ENCODE data around the gene DEPDC4.
A peak's percentile ranks its signal among the peaks of the same experiment; 100 is the strongest.
"Not testable (repeated sequence)": the region's sequence is repeated elsewhere in the genome, so short reads cannot be mapped to it uniquely, and the experiment has no call there.

DEPDC4 gene

GRCh38 chr12:100289038-100289437 lies 22.2 kb upstream of the DEPDC4 start:
- Histone ChIP-seq H3K27me3 (ENCODE audit: control insufficient read depth in 1 of 2, insufficient read depth in 2 of 2, low read length in 2 of 2) (no peaks in the 10 kb centered on the region), H3K9me3 (ENCODE audit: control insufficient read depth in 1 of 2, low read length in 2 of 2) (no peaks in the 10 kb centered on the region), H3K4me1 (ENCODE audit: control insufficient read depth in 1 of 2, insufficient read depth in 2 of 2, low read length in 2 of 2) (no peaks in the 10 kb centered on the region), H3K36me3 (ENCODE audit: control insufficient read depth in 1 of 2, insufficient read depth in 2 of 2, low read length in 2 of 2) (peaks cover 10 to 20% of the 10 kb centered on the region in 2 donors), H3K27ac (ENCODE audit: low read depth, low read length) (no peak overlapping the region), H3K4me3 (ENCODE audit: low read depth in 1 of 2, low read length in 2 of 2) (no peak overlapping the region), H3K9ac (ENCODE audit: low read depth in 1 of 2, low read length in 2 of 2) (no peak overlapping the region)

GRCh38 chr12:100284556-100284955 lies 17.7 kb upstream of the DEPDC4 start:
- H3K4me3 ChIP-seq (ENCODE audit: low read depth in 1 of 2, low read length in 2 of 2); H3K4me1 ChIP-seq (ENCODE audit: control insufficient read depth in 1 of 2, insufficient read depth in 2 of 2, low read length in 2 of 2); H3K27me3 ChIP-seq (ENCODE audit: control insufficient read depth in 1 of 2, insufficient read depth in 2 of 2, low read length in 2 of 2); H3K27ac ChIP-seq (ENCODE audit: low read depth, low read length); H3K9me3 ChIP-seq (ENCODE audit: control insufficient read depth in 1 of 2, low read length in 2 of 2); H3K9ac ChIP-seq (ENCODE audit: low read depth in 1 of 2, low read length in 2 of 2): not testable (repeated sequence)
- peaks cover 0 to 14% of the 10 kb centered on the region in 2 donors for H3K36me3 ChIP-seq (ENCODE audit: control insufficient read depth in 1 of 2, insufficient read depth in 2 of 2, low read length in 2 of 2)

GRCh38 chr12:100279607-100280244 lies 12.8 kb upstream of the DEPDC4 start:
- Histone ChIP-seq H3K36me3 (ENCODE audit: control insufficient read depth in 1 of 2, insufficient read depth in 2 of 2, low read length in 2 of 2) (peaks cover 0 to 11% of the 10 kb centered on the region in 2 donors), H3K9ac (ENCODE audit: low read depth in 1 of 2, low read length in 2 of 2) (no peak overlapping the region), H3K27me3 (ENCODE audit: control insufficient read depth in 1 of 2, insufficient read depth in 2 of 2, low read length in 2 of 2) (no peaks in the 10 kb centered on the region), H3K9me3 (ENCODE audit: control insufficient read depth in 1 of 2, low read length in 2 of 2) (no peaks in the 10 kb centered on the region), H3K4me3 (ENCODE audit: low read depth in 1 of 2, low read length in 2 of 2) (no peak overlapping the region), H3K4me1 (ENCODE audit: control insufficient read depth in 1 of 2, insufficient read depth in 2 of 2, low read length in 2 of 2) (peaks cover 0 to 15% of the 10 kb centered on the region in 2 donors), H3K27ac (ENCODE audit: low read depth, low read length) (no peak overlapping the region)

GRCh38 chr12:100279159-100279558 lies 12.3 kb upstream of the DEPDC4 start:
- peaks cover 0 to 11% of the 10 kb centered on the region in 2 donors for H3K36me3 ChIP-seq (ENCODE audit: control insufficient read depth in 1 of 2, insufficient read depth in 2 of 2, low read length in 2 of 2)
- peaks cover 0 to 20% of the 10 kb centered on the region in 2 donors for H3K4me1 ChIP-seq (ENCODE audit: control insufficient read depth in 1 of 2, insufficient read depth in 2 of 2, low read length in 2 of 2)
- no peak overlapping the region for H3K27ac ChIP-seq (ENCODE audit: low read depth, low read length)
- no peak overlapping the region for H3K4me3 ChIP-seq (ENCODE audit: low read depth in 1 of 2, low read length in 2 of 2)
- no peaks in the 10 kb centered on the region for H3K9me3 ChIP-seq (ENCODE audit: control insufficient read depth in 1 of 2, low read length in 2 of 2)
- no peaks in the 10 kb centered on the region for H3K27me3 ChIP-seq (ENCODE audit: control insufficient read depth in 1 of 2, insufficient read depth in 2 of 2, low read length in 2 of 2)
- H3K9ac ChIP-seq (ENCODE audit: low read depth in 1 of 2, low read length in 2 of 2): no peak overlapping the region

- Histone ChIP-seq H3K27ac (ENCODE audit: low read depth, low read length) (no peak overlapping the region), H3K4me1 (ENCODE audit: control insufficient read depth in 1 of 2, insufficient read depth in 2 of 2, low read length in 2 of 2) (peaks cover 10 to 40% of the 10 kb centered on the region in 2 donors)
These were observed 7.4 kb upstream of the DEPDC4 start for GRCh38 chr12:100274291-100274690.

GRCh38 chr12:100273782-100274181 lies 6.9 kb upstream of the DEPDC4 start:
- peaks cover 15 to 41% of the 10 kb centered on the region in 2 donors for H3K4me1 ChIP-seq (ENCODE audit: control insufficient read depth in 1 of 2, insufficient read depth in 2 of 2, low read length in 2 of 2)

More at GRCh38 chr12:100274291-100274690, 7.4 kb upstream of the DEPDC4 start:
- Histone ChIP-seq H3K9me3 (ENCODE audit: control insufficient read depth in 1 of 2, low read length in 2 of 2) (no peaks in the 10 kb centered on the region), H3K36me3 (ENCODE audit: control insufficient read depth in 1 of 2, insufficient read depth in 2 of 2, low read length in 2 of 2) (no peaks in the 10 kb centered on the region), H3K4me3 (ENCODE audit: low read depth in 1 of 2, low read length in 2 of 2) (no peak overlapping the region), H3K9ac (ENCODE audit: low read depth in 1 of 2, low read length in 2 of 2) (no peak overlapping the region), H3K27me3 (ENCODE audit: control insufficient read depth in 1 of 2, insufficient read depth in 2 of 2, low read length in 2 of 2) (no peaks in the 10 kb centered on the region)

GRCh38 chr12:100268835-100269564 lies 2.1 kb upstream of the DEPDC4 start:
- Histone ChIP-seq H3K27me3 (ENCODE audit: control insufficient read depth in 1 of 2, insufficient read depth in 2 of 2, low read length in 2 of 2) (no peaks in the 10 kb centered on the region), H3K9me3 (ENCODE audit: control insufficient read depth in 1 of 2, low read length in 2 of 2) (no peaks in the 10 kb centered on the region), H3K27ac (ENCODE audit: low read depth, low read length) (no peak overlapping the region), H3K36me3 (ENCODE audit: control insufficient read depth in 1 of 2, insufficient read depth in 2 of 2, low read length in 2 of 2) (no peaks in the 10 kb centered on the region), H3K4me3 (ENCODE audit: low read depth in 1 of 2, low read length in 2 of 2) (peak overlapping the region; percentile 83 to 95), H3K9ac (ENCODE audit: low read depth in 1 of 2, low read length in 2 of 2) (peak overlapping the region; percentile 92 to 94), H3K4me1 (ENCODE audit: control insufficient read depth in 1 of 2, insufficient read depth in 2 of 2, low read length in 2 of 2) (peaks cover 25 to 38% of the 10 kb centered on the region in 2 donors)

More at GRCh38 chr12:100273782-100274181, 6.9 kb upstream of the DEPDC4 start:
- Histone ChIP-seq H3K27ac (ENCODE audit: low read depth, low read length) (no peak overlapping the region), H3K27me3 (ENCODE audit: control insufficient read depth in 1 of 2, insufficient read depth in 2 of 2, low read length in 2 of 2) (no peaks in the 10 kb centered on the region), H3K4me3 (ENCODE audit: low read depth in 1 of 2, low read length in 2 of 2) (no peak overlapping the region), H3K36me3 (ENCODE audit: control insufficient read depth in 1 of 2, insufficient read depth in 2 of 2, low read length in 2 of 2) (no peaks in the 10 kb centered on the region), H3K9me3 (ENCODE audit: control insufficient read depth in 1 of 2, low read length in 2 of 2) (no peaks in the 10 kb centered on the region), H3K9ac (ENCODE audit: low read depth in 1 of 2, low read length in 2 of 2) (no peak overlapping the region)

- Histone ChIP-seq H3K27ac (ENCODE audit: low read depth, low read length) (peak overlapping the region; percentile 93), H3K9me3 (ENCODE audit: control insufficient read depth in 1 of 2, low read length in 2 of 2) (no peaks in the 10 kb centered on the region), H3K4me3 (ENCODE audit: low read depth in 1 of 2, low read length in 2 of 2) (peak overlapping the region; percentile 83 to 95), H3K36me3 (ENCODE audit: control insufficient read depth in 1 of 2, insufficient read depth in 2 of 2, low read length in 2 of 2) (no peaks in the 10 kb centered on the region), H3K9ac (ENCODE audit: low read depth in 1 of 2, low read length in 2 of 2) (peak overlapping the region; percentile 92 to 94), H3K27me3 (ENCODE audit: control insufficient read depth in 1 of 2, insufficient read depth in 2 of 2, low read length in 2 of 2) (no peaks in the 10 kb centered on the region), H3K4me1 (ENCODE audit: control insufficient read depth in 1 of 2, insufficient read depth in 2 of 2, low read length in 2 of 2) (peaks cover 15 to 29% of the 10 kb centered on the region in 2 donors)
These were observed 863 bp upstream of the DEPDC4 start for GRCh38 chr12:100267603-100268281.

- Histone ChIP-seq H3K36me3 (ENCODE audit: control insufficient read depth in 1 of 2, insufficient read depth in 2 of 2, low read length in 2 of 2) (no peaks in the 10 kb centered on the region), H3K4me3 (ENCODE audit: low read depth in 1 of 2, low read length in 2 of 2) (peak overlapping the region; percentile 83 to 95), H3K27me3 (ENCODE audit: control insufficient read depth in 1 of 2, insufficient read depth in 2 of 2, low read length in 2 of 2) (no peaks in the 10 kb centered on the region), H3K4me1 (ENCODE audit: control insufficient read depth in 1 of 2, insufficient read depth in 2 of 2, low read length in 2 of 2) (peaks cover 15 to 27% of the 10 kb centered on the region in 2 donors), H3K27ac (ENCODE audit: low read depth, low read length) (peak overlapping the region; percentile 79), H3K9me3 (ENCODE audit: control insufficient read depth in 1 of 2, low read length in 2 of 2) (no peaks in the 10 kb centered on the region), H3K9ac (ENCODE audit: low read depth in 1 of 2, low read length in 2 of 2) (peak overlapping the region; percentile 77 to 94)
These were observed 369 bp downstream of the DEPDC4 start for GRCh38 chr12:100266585-100266834.

Data from duodenal mucosa (tissue), 2 donors.